ENCODE data around the gene CELA3B.
"Not testable (repeated sequence)": the region's sequence is repeated elsewhere in the genome, so short reads cannot be mapped to it uniquely, and the experiment has no call there.

CELA3B gene

DNA sequence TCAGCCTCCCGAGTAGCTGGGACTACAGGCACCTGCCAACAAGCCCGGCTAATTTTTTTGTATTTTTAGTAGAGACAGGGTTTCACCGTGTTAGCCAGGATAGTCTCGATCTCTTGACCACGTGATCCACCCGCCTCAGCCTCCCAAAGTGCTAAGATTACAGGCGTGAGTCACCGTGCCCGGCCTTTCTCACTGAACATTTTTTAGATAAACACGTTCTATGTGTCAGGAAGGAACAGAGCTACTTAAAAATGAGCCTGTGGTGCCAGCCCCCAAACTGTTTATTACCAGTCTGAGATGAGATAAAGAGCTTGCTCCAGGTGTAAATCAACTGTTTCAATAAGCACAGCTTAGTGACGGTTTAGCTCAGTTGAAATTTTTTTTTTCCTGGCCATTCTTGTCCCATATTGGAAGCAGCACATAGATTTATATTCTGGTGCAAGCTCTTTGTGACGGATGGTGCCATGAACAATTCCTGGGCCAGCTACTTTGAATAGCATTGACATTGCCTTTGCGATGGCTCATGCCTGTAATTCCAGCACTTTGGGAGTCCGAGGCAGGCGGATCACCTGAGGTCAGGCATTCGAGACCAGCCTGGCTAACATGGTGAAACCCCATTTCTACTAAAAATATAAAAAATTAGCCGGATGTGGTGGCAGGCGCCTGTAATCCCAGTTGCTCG is 33.7 kb upstream of the CELA3B start:
- not testable (repeated sequence) for DNase-seq (ENCODE audit: low read depth in 3 of 3)

DNA sequence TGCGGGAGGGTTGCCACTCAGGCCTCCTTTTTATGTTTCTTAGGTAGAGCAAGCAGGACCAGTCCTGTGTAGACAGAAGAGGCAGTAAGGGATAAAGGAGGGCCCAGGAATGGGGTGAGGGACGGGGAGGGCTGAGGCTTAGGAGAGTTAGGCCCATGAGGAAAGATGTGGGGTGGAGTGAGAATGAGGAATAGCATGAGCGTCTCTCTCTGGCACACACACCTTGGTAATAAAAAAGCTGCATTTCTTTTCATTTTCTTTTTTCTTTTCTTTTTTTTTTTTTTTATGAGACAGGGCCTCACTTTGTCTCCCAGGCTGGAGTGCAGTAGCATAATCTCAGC is 32.1 kb upstream of the CELA3B start:
- DNase-seq (ENCODE audit: low read depth in 3 of 3): no peak

DNA sequence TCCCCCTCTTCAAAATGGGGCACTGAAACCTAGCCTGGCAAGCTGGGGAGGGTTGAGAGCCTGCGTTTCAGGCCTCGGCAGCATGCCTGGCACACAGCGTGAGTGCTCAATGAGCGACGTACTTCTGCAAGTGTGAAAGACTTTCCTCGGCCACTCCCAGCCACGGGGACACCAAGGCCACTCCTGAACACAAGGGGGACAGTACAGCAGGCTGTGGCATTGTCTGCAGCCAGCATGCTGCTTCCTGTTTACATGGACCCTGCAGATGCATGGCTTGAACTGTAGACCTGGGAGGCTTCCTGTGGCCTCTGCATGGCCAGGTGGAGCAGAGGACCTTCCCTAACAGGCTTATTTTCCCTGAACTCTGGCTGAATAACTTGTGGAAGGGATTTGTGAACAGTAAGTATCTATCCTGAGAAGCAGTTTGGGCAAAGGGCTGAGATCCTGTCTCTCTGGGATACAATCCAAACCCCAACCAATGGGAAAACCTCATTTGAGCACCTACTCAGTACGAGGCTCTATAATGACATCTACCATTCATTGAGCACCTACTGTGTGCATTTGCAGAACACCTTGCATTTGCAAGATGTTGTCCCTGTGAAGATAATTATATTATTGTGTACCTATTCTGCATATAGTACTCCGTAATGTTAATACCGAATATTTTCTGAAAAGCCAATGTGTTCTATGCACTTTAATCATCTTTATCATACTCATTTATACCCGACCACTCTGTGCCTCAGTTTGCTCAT is 29.8 kb upstream of the CELA3B start:
- no peak for DNase-seq (ENCODE audit: low read depth in 3 of 3)

DNA sequence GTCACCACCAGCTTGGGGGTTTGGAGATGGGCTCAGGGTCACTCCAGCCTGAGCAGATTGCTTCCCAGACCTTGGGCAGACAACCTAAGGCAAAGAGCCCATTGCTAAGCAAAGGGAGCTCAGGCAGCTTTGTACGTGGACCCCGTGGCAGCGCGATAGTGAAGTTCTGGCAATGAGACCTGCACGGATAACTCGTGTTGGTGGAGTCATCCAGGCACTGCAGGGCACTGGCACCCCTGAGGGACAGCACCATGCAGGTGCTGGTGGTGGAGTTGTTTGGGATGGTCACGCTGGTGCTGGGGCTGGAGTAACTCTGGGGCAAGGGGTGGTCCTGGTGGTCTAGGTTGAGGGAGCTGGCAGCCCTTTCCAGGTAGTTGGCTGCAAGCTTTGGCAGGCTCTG is 26.1 kb upstream of the CELA3B start:
- DNase-seq (ENCODE audit: low read depth in 3 of 3): no peak

DNA sequence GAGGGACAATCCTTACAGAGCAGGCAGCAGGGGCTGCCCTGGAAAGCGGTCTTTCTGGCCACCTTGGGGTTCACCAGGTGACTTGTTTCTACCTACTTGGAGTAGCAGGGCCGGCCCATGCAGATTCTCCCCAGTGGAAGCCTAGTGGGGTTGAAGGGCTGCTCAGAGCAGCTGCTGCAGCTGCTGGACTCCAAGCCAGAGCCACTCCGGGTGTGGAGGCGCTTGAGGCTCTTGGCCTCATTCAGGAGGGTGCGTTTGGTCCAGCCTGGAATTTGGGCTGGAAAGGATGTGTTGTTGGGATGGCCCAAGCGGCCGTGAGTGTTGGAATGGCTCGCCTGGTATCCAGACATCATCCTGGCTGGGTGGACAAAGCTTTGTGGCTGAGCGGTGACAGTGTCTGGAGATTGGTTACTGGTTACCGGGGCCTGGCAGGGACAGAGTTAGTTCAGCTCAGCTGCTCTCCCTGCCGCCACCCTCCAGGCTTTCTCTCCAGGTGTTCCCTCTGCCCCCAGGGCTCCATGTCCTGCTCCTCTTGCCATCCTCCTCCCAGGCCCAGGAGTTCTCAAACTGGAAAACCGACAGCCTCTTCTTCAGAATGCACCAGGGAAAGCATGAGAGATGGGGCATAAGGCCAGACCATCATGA is 25.5 kb upstream of the CELA3B start:
- no peak for DNase-seq (ENCODE audit: low read depth in 3 of 3)

DNA sequence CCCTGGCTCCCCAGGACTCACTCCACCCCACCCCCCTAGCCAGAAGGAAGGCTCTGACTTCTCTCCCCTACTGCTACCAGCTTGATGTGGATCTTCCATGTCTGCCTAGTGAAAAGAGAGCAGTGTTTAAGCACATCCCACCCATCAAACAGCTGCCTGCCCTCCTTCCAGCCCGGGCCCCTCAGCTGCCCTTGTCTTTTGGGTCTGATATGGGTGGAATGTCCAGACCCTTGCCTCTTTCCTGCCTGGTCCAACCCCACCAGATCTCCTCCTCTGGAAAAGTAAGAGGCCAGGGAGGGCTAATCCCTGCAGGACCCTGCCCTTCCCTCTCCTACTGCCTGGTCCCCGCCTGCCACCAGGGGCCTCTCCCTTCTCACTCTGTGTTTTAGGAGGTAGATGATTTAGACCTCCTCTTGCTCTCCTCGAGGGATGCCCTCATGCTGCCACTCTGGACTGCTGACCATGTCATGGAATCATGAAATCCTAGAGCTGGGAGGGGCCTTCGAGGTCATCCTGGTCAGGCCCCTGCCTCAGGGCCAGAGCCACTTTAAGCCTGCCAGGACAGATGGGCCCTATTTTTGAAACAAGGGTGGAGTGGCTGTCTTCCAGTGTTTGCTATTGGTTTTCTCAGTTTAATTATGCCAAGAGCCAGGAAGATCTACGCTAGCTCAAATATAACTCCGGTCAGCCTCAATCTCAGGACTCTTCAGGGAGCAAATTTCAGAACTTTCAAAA is 23.9 kb upstream of the CELA3B start:
- no peak for DNase-seq (ENCODE audit: low read depth in 3 of 3)

DNA sequence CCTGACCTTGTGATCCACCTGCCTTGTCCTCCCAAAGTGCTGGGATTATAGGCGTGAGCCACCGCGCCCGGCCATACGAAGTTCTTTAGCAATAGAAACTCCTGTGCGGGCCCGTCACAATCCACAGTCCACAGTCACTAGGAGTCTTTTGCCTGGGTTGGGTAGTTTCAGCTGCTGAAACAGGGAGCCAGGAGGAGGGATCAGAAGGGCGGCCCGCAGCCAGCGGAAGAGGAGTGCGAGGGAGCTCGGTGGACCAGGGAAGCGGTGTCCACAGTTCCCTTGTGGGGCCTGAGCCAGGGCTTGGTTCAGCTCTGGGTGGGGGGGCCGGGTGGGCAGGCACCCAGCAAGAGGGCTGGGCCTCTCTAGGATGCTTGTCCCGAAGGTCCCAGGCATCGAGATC is 21.8 kb upstream of the CELA3B start:
- no peak for DNase-seq (ENCODE audit: low read depth in 3 of 3)

DNA sequence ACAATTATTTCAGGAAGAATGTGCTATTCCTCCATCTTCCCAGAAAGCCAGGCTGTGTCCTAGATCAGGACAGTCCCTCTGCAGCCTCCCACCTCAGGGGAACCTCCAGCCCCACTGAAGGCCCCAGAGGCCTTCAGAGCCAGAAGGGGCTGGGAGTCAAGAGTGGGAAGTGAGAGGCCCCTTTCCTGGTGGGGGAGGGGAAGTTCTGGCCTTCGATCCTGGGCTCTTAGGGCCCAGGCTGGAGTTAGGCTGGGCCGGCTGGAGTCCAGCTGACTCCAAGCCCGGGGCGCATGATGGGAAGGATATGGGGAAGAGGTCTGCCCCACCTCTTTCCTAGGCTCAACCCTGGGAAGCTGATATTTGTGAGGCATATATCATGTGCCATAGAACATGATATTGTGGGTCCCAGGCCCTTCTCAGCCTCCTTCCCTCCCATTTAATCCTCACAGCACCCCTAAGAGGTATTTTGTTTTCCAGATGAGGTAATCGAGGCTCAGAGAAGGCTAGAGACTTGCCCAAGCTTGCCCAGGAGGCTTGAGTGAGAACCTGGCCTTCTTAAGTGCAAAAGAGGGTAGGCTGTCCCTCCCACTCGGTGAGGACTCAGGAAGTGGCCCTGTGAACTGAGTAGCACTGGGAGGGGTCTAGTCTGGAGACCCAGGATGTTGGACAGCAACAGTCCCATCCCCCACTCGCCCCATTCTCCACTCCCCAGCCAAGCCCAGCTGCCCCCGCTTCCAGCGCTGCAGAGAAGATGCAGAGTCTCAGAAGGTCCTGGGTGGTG is 21.1 kb upstream of the CELA3B start:
- no peak for DNase-seq (ENCODE audit: low read depth in 3 of 3)

DNA sequence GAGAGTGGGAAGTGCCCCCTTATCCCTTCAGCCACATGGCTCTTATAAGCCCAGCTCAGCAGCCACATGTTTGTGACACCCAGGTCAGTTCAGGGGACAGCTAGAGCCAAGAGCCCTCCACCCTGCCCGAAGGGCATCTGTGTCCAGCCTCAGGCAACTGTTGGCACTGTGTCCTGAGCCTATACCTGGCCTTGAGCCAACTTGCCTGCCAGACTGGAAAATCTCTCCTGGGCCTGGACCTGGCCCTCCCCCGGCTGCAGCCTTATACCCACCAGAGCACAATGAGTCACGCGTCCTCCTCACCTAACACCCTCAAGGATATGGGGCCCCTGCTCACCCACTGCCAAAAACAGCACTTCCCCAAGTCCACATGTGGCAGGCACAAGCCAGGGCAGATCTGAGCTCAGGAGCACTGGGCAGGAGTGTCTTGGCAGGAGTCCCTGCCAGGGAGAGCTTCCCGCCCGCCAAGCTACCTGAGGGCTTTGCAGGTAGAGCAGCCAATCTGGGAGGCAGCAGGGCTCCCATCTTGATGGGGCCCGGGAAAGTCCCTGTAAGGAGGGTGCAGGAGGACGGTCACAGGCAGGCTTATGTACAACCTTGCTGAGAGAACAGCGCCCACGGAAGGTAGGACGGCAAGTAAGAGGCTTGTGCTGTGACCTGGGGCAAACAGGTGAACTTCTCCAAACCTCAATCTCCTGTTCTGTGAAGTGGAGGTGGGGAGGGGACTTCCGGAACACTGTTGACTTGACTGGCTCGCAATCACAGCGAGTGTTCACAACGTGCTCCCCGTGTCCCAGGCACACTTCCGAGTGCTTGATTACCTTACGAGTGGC is 19.9 kb upstream of the CELA3B start:
- peak in 1 of 3 experiments; percentile 25 for DNase-seq (ENCODE audit: low read depth in 3 of 3)

DNA sequence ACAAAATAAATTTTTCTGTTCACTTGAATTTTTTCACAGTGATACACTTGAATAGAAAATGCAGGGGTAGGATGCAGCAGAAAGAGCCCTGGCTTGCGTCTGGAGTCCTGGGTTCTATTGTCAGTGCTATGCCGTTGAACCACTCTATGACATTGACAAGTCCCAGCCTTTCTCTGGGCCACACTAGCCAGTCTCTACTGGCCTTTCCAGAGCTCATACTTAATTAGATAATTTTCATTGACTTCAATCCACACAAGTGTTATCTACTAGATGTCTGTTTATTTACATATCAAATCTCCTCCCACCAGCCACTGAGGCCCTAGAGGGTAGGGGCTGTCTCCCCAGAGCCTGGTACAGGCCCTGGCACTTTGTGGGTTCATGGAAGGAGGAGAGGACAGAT is 15.5 kb upstream of the CELA3B start:
- no peak for DNase-seq (ENCODE audit: low read depth in 3 of 3)

DNA sequence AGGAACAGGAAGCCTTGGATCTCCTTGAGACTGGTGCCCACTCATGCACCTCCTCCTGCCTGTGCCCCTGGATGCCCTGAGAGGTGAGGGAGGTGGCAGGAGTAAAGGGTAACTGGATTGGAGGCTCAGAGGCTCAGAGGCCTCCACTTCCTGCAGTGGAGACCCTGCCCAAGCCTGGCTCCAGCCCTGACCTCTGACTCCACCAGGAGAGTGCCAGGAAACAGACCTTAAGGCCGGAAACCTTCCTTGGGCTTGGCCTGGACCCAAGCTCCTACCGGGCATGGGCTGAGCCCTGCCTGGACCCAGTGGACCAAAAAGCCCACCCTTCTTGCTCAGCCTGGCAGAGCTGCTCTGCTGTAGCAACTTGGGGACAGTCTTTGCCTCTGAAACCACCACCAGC is 15.0 kb upstream of the CELA3B start:
- no peak for DNase-seq (ENCODE audit: low read depth in 3 of 3)

DNA sequence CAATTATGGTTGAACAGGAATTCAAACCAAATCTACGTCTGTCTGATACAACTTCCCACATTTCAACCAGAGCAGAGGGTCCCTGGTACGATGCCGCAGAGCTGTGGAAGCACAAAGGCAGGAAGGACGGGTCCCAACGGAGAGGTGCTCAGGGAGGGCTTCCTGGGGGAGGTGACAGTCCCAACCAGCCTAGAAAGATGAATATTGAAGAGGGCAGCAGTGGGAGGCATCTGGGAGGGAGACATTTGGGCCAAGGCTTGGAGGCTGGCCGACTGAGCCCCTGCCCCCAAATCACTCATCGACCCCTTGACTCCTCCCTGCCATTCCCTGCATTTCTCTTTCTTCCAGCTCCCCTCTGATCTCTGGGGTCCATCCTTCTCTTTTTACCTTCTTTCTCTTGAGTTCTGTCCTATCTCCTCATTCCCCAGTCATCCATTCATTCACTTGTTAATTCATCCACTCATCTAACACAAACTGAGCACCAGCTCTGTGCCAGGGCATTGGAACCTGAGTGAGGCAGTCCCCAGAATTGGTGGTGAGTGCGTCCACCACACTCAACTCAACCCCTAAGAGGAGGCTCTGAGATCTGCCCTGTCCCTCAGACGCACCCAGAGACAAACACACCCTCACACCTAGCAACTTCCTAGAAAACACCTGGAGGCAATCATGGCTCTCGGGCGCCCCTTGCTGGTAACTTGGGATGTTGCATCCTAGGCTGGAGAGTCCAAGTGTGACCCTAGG is 13.2 kb upstream of the CELA3B start:
- peak; percentile 63 to 83 (median 75) for DNase-seq (ENCODE audit: low read depth in 3 of 3)

DNA sequence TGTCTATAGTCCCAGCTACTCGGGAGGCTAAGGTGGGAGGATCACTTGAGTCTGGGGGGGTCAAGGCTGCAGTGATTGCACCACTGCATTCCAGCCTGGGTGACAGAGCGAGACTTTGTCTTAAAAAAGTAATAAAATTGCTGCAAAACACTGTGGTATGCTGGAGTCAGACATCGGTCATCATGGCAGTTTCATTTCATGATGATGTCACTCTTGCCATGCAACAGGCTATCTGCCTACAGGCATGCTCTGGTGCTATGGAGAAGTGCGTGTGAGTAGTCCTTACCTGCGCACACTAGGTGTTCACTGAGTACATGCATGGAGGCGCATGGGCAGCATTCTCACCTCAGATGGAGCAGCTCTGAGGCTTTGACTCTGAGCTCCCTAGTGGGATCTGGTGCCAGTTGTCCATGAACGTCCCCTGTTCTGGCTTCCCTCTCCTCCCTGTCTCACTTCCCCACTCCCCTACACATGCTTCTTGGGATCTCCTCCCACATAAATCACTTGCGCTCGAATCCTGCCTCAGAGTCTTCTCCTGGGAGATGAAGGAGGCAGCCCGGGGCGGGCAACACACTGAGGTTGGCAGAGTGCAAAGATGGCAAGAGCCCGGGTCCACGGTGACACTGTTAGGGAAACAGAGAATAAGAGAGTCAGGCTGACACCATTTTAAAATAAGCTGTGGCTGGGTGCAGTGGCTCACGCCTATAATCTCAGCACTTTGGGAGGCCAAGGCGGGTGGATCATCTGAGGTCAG is 10.4 kb upstream of the CELA3B start:
- DNase-seq (ENCODE audit: low read depth in 3 of 3): no peak

DNA sequence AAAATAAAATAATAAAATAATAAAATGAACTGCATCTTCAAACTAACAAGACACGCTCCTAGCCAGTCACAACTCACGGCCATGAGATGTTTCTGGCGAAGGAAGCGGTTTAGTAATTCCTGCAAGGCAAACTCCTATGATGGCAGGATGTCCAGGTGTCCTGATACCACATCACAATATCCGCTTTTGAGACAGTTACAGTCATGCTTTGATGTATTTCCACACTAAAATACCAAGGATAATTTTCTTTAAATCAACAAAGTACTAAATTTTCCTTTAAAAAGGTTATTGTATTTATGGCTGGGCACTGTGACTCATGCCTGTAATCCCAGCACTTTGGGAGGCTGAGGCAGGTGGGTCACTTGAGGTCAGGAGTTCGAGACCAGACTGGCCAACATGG is 9.6 kb upstream of the CELA3B start:
- DNase-seq (ENCODE audit: low read depth in 3 of 3): not testable (repeated sequence)

DNA sequence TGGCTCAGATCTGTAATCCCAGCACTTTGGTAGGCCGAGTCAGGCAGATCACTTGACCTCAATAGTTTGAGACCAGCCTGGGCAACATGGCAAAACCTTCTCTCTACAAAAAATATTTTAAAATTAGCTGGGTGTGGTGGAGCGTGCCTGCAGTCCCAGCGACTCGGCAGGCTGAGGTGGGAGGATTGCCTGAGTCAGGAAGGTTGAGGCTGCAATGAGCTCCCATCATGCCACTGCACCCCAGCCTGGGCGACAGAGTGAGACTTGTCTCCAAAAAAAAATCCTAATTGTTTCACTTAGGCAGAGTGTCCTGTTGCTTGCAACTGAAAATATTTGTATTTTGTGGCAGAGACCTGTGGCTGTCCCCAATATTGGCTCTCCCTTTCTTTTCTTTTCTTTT is 7.8 kb upstream of the CELA3B start:
- DNase-seq (ENCODE audit: low read depth in 3 of 3): not testable (repeated sequence)

DNA sequence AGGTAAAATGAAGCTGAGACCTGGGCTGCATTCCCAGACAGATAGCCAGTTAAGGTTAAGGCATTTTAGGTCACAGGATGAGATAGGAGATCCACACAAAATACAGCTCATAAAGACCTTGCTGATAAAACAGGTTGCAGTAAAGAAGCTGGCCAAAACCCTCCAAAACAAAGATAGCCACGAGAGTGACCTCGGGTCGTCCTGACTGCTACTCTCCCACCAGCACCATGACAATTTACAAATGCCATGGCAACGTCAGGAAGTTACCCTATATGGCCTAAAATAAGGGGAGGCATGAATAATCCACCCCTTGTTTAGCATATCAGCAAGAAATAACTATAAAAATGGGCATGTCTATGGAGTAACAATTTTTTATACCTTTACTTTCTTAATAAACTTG is 6.3 kb upstream of the CELA3B start:
- not testable (repeated sequence) for DNase-seq (ENCODE audit: low read depth in 3 of 3)

DNA sequence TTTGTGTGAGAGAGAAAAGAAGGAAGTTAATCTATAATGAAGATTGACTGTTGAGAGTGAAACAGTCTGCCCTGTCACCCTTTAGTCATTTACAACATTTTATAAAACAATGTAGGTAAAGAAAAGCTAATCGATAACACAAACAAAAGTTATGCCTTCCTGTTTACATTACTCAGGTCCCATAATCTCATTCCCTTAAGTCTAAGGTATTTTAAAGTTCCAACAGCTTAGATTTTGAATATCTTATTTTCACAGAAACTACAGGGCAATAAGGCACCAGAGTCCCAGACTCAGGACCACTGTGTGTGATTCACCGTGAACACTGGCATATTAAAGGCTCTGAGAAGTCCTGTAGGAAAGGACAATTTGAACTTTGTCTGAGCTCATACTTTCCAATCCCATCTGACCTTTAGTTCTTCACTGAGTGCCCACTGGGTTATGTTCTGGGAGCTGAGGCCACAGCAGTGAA is 3.8 kb upstream of the CELA3B start:
- DNase-seq (ENCODE audit: low read depth in 3 of 3): not testable (repeated sequence)

DNA sequence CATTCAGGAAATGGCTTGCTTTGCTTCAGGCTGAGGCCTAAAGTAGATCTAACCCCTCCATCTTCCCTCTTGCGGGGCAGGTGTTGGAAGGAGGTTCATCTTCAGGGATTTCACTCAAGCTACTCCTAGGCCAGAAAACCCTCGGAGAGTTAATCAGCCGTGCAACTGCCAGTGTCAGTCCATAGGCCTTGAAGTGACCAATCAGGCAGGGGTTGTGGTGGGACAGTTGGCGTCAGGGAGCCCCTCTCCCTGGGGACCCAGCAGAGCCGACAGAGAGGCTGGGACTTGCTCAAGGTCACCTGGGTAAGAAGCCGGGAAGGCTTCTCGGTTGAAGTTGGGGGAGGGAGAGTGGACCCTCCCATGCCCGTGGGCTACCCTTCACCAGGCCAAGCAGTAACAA is 2.9 kb upstream of the CELA3B start:
- not testable (repeated sequence) for DNase-seq (ENCODE audit: low read depth in 3 of 3)

DNA sequence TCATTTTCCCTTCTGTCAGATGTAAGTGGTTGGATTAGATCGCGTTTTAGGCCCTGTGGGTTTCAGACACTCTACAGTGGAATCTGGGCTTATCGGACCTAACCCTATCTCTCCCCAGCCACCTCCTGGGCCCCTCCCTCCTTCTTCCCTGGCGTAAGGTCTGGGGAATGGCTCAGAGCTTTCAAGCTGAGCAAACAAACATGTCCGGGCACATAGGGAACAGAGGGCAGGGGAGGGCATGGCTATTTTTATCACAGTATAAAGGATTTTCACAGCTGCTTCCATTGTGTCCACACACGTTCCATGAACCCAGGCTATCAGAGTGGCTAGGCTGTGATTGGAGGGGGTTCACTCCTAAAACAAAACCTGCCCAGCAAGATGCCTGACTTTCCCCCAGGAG is 2.1 kb upstream of the CELA3B start:
- DNase-seq (ENCODE audit: low read depth in 3 of 3): not testable (repeated sequence)
